ENCODE data around the gene CACNA2D3.
"Not testable (repeated sequence)": the region's sequence is repeated elsewhere in the genome, so short reads cannot be mapped to it uniquely, and the experiment has no call there.

The CACNA2D3 gene

DNA sequence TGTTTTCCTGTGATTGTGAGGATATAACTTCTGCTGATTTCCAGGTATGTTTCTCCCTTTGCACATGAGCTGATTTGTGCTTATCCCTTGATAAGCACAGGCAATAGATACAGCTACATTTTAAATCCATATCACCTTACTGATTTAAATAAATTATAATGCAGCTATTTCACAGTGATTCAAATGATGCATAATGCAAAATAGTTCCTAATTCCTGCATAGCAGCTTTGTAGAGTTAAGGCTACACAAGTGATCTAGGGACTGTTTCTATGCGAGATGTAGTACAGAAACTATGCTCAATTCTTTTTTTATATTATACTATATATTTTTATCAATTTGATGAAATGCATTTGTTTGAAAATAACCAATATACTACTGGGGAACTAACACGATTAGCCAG is 471.3 kb downstream of the CACNA2D3 start:
- DNase-seq: no peak

DNA sequence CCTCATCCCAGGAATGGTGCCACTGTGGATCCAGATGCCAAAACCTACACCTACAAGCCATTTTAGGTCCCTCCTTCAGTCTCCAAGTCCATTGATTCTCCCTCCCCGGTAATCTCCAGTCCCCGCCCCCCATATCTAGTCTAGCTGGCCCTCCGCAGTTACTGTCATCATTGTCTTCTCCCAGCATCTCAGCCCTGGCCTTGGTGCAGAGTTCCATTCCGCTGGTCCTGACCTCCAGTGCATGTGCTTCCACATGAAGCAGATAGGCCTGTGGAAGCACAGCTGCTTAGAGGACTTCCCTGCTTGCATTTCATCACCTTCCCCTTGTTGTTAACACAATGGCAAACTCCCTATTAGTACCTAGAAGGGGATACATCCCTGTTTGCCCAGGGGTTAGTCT is 473.7 kb downstream of the CACNA2D3 start:
- no peak for DNase-seq

DNA sequence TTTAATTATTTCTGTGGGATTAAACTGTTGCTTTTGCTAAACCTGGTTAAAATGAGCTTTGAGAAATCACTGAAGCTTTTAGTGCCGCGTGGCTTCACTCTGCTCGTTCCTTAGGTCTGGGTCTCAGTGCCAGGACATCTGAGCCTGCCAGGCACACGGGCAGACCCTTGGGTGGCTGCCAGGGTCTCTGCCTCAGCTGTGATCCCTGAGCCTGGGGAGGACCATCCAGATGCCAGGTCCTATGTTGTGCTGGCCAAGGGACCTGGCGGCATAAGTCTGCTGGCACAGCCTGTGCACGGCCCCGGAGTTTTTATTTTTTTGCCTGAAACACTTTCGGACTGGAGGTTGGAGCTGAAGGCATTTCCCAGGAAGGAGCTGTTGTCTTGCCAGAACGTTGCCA is 477.4 kb downstream of the CACNA2D3 start:
- DNase-seq: no peak

DNA sequence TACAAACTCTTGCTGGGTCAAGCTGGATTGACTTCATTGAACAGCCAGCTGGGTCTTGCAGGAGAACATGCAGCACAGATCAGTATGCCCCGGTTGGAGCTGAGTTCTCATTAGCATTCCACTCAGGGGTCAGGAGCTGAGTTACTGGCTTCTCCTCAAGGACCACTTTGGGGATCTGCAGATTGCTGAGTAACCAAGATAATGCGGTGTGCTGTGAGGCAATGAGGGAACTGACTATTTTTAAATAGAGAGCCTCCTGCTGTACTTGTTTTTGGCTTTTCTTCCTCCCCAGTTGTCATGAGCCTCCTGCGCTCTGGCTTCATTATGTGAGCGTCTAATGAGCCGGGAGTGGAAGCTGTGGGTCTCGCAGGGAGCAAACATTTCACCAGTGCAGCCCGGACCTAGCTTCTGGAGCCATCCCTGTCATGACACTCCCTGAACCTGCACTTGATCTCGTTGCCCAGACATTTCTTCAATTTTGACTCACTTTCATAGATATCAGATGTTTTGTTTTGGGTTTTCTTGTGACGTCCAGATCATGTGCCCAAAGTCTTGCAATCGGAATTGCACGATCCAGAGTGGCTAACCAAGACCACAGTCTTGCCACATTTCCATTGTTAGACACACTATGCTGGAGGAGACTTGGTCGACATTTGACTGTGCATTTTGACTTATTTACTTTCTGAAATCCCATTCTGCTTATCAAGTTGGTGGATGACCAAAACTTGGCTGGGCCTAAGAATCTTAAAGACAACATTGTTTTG is 478.3 kb downstream of the CACNA2D3 start:
- DNase-seq: no peak

DNA sequence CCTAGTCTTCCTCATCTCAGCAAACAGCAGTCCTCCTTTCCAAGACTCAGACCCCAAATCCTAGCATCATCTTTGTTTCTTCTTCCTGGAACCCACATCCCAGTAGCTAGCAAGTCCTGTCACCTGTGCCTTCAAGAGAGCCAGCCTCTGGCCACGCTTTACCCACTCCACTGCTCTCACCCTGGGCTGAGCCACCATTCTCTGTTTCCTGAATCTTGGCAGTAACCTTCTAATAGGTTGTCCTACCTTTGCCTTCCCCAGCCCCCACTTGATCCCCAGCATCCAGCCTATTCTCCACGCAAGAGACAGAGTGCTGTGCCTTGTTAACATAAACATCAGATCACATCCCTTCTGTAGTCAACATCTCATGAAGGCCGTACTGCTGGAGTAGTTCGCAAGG is 482.1 kb downstream of the CACNA2D3 start:
- DNase-seq: no peak

DNA sequence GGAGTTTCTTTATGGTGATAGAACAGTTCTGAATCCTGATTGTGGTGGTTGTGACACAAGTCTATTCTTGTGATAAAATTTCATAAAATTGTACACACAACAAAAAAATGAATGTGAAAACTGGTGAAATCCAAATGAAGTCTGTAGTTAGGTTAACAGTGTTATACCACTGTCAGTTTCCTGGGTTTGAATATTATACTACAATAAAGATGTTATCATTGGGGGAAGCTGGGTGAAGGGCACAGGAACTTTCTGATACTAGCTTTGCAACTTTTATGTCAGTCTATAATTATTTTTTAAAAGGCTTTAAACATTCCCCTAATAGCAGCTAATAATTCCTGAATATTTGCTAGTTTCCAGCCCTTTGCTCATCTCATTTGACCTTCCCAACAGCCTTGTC is 485.7 kb downstream of the CACNA2D3 start:
- DNase-seq: no peak

DNA sequence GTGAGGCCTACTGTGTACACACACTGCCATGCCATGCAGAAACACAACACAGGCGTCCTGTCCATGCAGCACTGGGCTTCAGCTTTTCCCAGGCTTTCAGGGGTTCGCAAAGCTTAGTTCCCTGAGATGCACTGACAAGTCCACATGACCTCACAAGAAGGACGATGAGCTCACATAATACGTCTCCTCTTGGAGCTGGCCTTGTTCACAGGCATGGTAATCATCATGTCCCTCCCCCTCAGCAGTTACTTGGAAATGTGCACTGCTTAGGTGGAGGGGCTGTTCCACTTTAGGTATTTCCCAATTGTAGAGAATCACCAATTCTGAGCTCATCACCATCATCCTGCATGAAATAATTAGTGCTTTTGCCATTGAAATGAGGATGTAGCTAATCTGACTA is 496.7 kb downstream of the CACNA2D3 start:
- no peak for DNase-seq

- no peak for DNase-seq
Measured at GRCh38 chr3:54619531-54619930, 497.2 kb downstream of the CACNA2D3 start.

- no peak for DNase-seq
Measured at GRCh38 chr3:54621184-54621583, 498.8 kb downstream of the CACNA2D3 start.

- DNase-seq: no peak
Measured at GRCh38 chr3:54622678-54623077, 500.3 kb downstream of the CACNA2D3 start.

GRCh38 chr3:54625805-54626787 is 503.7 kb downstream of the CACNA2D3 start:
- DNase-seq: no peak

GRCh38 chr3:54628888-54629441 is 506.6 kb downstream of the CACNA2D3 start:
- DNase-seq: no peak

DNA sequence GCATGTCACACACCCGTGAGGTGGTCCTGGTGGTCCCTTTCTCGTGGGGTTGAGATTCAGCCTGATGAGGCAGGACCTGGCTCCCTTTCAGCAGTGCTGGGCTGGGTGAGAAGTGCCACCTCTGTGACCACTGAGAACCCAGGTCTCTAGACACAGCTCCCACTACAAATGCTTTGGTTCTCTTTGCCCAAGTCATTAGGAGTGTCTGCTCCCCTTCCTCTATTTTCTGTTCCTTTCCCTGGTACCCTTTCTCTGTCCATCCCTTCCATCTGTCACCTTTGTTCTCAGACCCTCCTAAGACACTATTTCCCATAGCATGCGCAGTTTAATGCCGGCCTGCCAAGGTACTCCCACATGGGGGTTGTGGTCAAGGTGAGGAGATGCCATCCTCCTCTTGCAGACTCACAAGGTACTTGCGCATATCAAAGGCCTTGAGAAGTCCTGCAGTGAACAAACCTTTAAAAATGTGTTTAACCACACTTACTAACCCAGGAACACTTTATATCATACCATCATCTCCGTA is 507.8 kb downstream of the CACNA2D3 start:
- DNase-seq: no peak

DNA sequence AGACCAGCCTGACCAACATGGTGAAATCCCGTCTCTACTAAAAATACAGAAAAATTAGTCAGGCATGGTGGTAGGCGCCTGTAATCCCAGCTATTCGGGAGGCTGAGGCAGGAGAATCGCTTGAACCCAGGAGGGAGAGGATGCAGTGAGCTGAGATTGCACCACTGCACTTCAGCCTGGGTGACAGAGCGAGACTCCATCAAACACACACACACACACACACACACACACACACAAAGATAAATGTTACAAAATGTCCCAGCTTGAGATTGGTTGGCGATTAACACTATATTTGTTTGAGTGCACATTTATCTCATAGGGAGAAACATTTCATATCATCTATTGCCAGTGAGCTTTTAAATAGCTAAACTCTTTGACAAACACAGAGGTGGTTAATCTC is 508.6 kb downstream of the CACNA2D3 start:
- not testable (repeated sequence) for DNase-seq

DNA sequence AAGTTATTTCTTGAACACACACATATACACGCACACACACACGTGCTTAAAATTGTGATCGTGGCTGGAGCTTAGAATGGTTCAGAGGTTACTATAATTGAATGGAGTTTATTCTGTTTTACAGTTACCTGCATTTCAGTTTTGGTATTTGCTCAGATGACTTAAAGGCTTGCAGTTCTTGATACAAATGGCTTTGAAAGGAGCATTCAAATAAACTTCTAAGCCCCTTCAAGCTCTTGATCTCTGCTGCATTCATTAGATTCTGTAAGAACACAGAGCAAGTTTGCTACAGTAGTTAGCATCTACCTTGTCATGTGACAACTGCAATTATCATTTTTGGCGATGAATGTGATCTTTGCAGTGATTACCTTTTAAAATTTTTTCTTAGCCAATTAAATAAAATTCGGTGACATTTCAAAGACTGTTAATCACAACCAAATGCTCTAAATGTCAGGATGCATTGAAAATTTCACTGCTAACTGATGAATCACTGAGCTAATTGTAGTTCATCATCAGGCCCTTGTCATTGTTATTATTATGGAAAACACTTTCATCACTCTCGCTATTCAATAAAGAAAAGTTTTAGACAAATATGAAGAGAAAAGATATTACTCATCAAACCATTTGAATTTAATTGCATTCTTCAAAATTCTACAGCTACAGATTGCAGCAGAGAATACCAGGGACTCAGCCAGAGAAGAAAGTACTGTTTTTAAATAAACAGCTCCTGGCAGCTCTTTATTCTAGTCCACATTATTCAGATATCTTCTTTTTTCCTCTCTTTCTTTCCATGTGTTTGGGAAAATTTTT is 509.4 kb downstream of the CACNA2D3 start:
- no peak for DNase-seq

GRCh38 chr3:54632326-54632665 is 509.9 kb downstream of the CACNA2D3 start:
- no peak for DNase-seq

DNA sequence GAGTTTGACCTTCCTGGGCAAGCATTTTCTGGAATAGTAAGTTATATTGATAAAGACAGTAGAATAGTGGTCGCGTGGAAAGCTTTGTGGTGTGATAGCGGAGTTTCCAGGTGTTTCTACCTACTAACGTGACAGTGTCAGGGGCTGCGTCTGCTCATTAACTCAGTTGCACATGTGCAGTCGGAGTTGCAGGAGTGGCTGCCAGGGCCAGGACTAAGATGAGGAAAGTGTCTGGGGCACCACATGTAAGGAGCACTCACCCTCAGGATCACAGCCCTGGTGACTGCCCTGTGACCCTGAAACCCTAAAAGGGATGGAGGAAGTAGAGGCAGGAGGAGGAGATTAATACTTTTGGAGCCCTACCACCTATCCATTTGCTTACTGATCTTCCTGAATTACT is 510.5 kb downstream of the CACNA2D3 start:
- no peak for DNase-seq

GRCh38 chr3:54633444-54634121 is 511.2 kb downstream of the CACNA2D3 start:
- no peak for DNase-seq

DNA sequence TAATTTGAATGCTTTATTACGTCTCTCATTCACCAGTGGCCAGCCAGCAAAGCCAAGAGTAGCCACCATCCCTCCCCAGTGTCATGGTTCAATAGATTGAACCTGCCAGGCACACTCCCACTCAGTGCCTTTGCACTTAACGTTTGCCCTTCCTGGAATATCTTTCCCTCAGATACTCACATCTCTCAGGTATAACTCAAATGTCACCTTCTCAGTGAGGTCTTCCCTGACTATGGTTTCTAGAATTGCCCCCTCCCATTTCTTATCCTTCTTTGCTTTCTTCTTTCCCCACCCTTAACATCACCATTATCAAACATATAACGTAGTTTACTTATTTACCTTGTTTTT is 511.7 kb downstream of the CACNA2D3 start:
- DNase-seq: no peak

GRCh38 chr3:54639790-54640372 is 517.5 kb downstream of the CACNA2D3 start:
- not testable (repeated sequence) for DNase-seq

DNA sequence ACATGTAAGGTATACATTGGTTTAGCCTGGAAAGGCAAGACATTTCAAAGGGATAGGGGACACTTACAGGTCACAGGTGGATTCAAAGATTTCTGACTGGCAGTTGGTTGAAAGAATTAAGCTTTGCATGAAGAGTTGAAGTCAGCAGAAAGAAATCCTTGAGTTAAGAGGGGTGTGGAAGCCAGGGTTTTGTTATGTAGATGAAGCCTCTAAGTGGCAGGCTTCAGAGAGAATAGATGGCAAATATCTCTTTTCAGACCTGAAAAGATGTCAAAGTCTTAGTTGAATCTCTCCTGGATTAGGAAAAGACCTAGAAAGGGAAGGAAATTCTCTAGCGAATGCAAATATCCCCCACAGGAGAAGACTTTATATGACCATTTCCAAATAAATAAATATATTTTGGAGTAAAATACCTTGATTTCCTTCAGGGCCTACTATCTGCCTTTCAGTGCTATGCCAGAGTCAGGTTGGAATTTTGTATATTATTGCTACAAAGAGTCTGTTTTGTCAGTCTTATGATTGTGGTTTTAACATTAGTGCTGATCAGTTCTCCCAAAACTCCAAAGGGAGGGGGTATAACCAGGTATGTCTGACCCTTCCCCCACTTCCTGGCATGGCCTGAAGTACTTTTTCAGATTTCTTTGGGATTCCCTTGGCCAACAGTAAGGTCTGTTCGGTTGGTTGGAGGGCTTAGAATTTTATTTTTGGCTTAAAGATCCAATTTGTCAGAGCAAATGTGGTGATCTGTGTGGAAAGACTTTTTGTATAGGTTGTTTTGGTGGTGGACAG is 519.1 kb downstream of the CACNA2D3 start:
- DNase-seq: no peak

All from CD4-positive, alpha-beta T cell treated with Interleukin-4 for 1 hour (primary cell).